GM19238 (cell line): ENCODE results near the gene BEGAIN.

Experiments
- DNase-seq: peaks from one replicate; pipeline ENCODE4 v3.0.0; 2011; ENCODE audit warnings: low spot score; ENCODE audit not compliant: insufficient read length

Gene BEGAIN

GRCh38 chr14:100601914-100602313 lies 14.7 kb upstream of the BEGAIN start:
- DNase-seq: no peak

GRCh38 chr14:100601064-100601463 lies 13.8 kb upstream of the BEGAIN start:
- DNase-seq: no peak

GRCh38 chr14:100599981-100600380 lies 12.8 kb upstream of the BEGAIN start:
- no peak for DNase-seq

- no peak for DNase-seq
These were observed 7.4 kb upstream of the BEGAIN start for GRCh38 chr14:100594625-100594951.

- DNase-seq: no peak
These were observed 6.8 kb upstream of the BEGAIN start for GRCh38 chr14:100593751-100594624.

GRCh38 chr14:100592972-100593371 lies 5.8 kb upstream of the BEGAIN start:
- DNase-seq: no peak

GRCh38 chr14:100592461-100592891 lies 5.3 kb upstream of the BEGAIN start:
- DNase-seq: no peak

GRCh38 chr14:100591453-100592371 lies 4.5 kb upstream of the BEGAIN start:
- DNase-seq: no peak

- no peak for DNase-seq
These were observed 3.7 kb upstream of the BEGAIN start for GRCh38 chr14:100590726-100591452.

GRCh38 chr14:100589760-100590469 lies 2.7 kb upstream of the BEGAIN start:
- no peak for DNase-seq

GRCh38 chr14:100589071-100589759 lies 2.0 kb upstream of the BEGAIN start:
- DNase-seq: no peak

- no peak for DNase-seq
These were observed 1.5 kb upstream of the BEGAIN start for GRCh38 chr14:100588671-100589070.

GRCh38 chr14:100587763-100588411 lies 670 bp upstream of the BEGAIN start:
- DNase-seq: no peak

- no peak for DNase-seq
These were observed 673 bp downstream of the BEGAIN start for GRCh38 chr14:100586403-100587085.

- no peak for DNase-seq
These were observed 1.1 kb downstream of the BEGAIN start for GRCh38 chr14:100586153-100586402.

- DNase-seq: no peak
These were observed 1.6 kb downstream of the BEGAIN start for GRCh38 chr14:100585448-100586152.

- no peak for DNase-seq
These were observed 2.9 kb downstream of the BEGAIN start for GRCh38 chr14:100584056-100585031.

GRCh38 chr14:100583245-100583644 lies 4.0 kb downstream of the BEGAIN start:
- no peak for DNase-seq
